GM12873 (cell line): ENCODE measurements around the gene PFN3.

Source experiments
- TF ChIP-seq, protein P1 (sequence below): IDR thresholded peaks from 2 replicates; pipeline ENCODE4 v1.5.1; 2012; ENCODE audit warnings: low read depth, mild to moderate bottlenecking, moderate library complexity, low read length, control low read depth; ENCODE audit not compliant: insufficient read depth; ENCODE audit errors: missing control alignments

Gene PFN3

GRCh38 chr5:177363565-177363964 is 36.9 kb downstream of the PFN3 start:
- TF ChIP-seq, protein P1, sequence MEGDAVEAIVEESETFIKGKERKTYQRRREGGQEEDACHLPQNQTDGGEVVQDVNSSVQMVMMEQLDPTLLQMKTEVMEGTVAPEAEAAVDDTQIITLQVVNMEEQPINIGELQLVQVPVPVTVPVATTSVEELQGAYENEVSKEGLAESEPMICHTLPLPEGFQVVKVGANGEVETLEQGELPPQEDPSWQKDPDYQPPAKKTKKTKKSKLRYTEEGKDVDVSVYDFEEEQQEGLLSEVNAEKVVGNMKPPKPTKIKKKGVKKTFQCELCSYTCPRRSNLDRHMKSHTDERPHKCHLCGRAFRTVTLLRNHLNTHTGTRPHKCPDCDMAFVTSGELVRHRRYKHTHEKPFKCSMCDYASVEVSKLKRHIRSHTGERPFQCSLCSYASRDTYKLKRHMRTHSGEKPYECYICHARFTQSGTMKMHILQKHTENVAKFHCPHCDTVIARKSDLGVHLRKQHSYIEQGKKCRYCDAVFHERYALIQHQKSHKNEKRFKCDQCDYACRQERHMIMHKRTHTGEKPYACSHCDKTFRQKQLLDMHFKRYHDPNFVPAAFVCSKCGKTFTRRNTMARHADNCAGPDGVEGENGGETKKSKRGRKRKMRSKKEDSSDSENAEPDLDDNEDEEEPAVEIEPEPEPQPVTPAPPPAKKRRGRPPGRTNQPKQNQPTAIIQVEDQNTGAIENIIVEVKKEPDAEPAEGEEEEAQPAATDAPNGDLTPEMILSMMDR, result no peak

- TF ChIP-seq, protein P1, result no peak
Measured at GRCh38 chr5:177362610-177363507, 37.6 kb downstream of the PFN3 start.

DNA sequence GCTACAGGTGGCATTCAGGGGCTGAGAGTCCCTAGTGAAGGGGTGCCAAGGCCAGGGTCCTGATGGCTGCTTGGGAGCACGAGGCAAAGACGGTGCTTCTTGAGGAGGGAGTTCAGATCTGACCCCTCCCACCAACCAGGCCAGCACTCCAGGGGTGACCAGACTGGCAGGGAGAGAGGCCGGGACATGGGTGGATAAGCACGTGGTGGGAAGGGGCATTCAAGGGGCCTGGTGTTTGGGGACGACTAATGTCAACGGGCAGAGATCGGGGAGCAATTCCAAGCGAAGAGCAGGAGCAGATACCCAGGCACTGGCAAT is 38.2 kb downstream of the PFN3 start:
- TF ChIP-seq, protein P1, result no peak

- TF ChIP-seq, protein P1, result peak; percentile 40
Measured at GRCh38 chr5:177361418-177362291, 38.8 kb downstream of the PFN3 start.

GRCh38 chr5:177359860-177360259 is 40.6 kb downstream of the PFN3 start:
- TF ChIP-seq, protein P1, result no peak

DNA sequence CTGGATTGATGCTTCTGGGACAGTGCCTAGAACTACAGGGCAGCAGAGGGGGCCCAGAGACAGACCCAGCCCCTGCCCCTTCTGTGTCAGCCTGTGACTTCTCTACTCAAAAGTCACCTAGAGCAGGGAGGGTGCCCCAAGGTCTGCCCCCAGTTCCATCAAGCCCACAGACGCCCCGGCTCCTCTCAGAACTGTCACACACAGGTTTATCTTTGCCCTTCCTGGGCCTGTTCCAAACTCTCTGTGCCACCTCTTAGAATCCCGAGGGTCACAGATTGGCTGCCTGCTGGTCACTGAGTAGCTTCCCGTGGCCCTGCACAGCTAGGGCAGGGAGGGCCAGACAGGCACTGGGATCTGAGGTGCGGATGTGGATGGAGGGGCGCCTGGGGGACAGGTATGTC is 41.0 kb downstream of the PFN3 start:
- TF ChIP-seq, protein P1, result no peak

GRCh38 chr5:177358370-177358819 is 42.1 kb downstream of the PFN3 start:
- TF ChIP-seq, protein P1, result no peak
